Measurements from ENCODE around the gene HS6ST2.
"Not testable (repeated sequence)": the region's sequence is repeated elsewhere in the genome, so short reads cannot be mapped to it uniquely, and the experiment has no call there.

- TF ChIP-seq, protein P1, sequence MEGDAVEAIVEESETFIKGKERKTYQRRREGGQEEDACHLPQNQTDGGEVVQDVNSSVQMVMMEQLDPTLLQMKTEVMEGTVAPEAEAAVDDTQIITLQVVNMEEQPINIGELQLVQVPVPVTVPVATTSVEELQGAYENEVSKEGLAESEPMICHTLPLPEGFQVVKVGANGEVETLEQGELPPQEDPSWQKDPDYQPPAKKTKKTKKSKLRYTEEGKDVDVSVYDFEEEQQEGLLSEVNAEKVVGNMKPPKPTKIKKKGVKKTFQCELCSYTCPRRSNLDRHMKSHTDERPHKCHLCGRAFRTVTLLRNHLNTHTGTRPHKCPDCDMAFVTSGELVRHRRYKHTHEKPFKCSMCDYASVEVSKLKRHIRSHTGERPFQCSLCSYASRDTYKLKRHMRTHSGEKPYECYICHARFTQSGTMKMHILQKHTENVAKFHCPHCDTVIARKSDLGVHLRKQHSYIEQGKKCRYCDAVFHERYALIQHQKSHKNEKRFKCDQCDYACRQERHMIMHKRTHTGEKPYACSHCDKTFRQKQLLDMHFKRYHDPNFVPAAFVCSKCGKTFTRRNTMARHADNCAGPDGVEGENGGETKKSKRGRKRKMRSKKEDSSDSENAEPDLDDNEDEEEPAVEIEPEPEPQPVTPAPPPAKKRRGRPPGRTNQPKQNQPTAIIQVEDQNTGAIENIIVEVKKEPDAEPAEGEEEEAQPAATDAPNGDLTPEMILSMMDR (IDR thresholded peaks at IDR 0.05; ENCODE audit: low read depth, low read length, missing input control): not testable (repeated sequence)
- not testable (repeated sequence) for TF ChIP-seq RAD21 (IDR thresholded peaks at IDR 0.05); REST (IDR thresholded peaks at IDR 0.05); MAX (IDR thresholded peaks at IDR 0.05); JUND (IDR thresholded peaks at IDR 0.05); SP1 (IDR thresholded peaks at IDR 0.05); EGR1 (IDR thresholded peaks at IDR 0.05; ENCODE audit: low read depth in 2 of 2); FOXA2 (IDR thresholded peaks at IDR 0.05); TAF1 (conservative IDR thresholded peaks at IDR 0.05); GABPA (IDR thresholded peaks at IDR 0.05 in 1 of 2, conservative IDR thresholded peaks at IDR 0.05 in 1 of 2); FOXA1 (IDR thresholded peaks at IDR 0.05); HNF4G (IDR thresholded peaks at IDR 0.05); YY1 (IDR thresholded peaks at IDR 0.05)
- TF ChIP-seq, protein P2, sequence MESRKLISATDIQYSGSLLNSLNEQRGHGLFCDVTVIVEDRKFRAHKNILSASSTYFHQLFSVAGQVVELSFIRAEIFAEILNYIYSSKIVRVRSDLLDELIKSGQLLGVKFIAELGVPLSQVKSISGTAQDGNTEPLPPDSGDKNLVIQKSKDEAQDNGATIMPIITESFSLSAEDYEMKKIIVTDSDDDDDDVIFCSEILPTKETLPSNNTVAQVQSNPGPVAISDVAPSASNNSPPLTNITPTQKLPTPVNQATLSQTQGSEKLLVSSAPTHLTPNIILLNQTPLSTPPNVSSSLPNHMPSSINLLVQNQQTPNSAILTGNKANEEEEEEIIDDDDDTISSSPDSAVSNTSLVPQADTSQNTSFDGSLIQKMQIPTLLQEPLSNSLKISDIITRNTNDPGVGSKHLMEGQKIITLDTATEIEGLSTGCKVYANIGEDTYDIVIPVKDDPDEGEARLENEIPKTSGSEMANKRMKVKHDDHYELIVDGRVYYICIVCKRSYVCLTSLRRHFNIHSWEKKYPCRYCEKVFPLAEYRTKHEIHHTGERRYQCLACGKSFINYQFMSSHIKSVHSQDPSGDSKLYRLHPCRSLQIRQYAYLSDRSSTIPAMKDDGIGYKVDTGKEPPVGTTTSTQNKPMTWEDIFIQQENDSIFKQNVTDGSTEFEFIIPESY (IDR thresholded peaks at IDR 0.05): not testable (repeated sequence)
These were observed 13.3 kb downstream of the HS6ST2 start for GRCh38 chrX:132945055-132945599.
